Activated CD4-positive, alpha-beta T cell treated with anti-CD3 and anti-CD28 coated beads for 36 hours (primary cell): ENCODE measurements around the gene SKA3. TPM values are rescaled to one million over a fixed set of nuclear protein-coding genes. Genes with fewer than 3 reads are reported as not detected.

Experiments
- ATAC-seq: fragments of 200-7000 bp; cut with Tn5 transposase; one replicate; pipeline ENCODE4 v1.10.0; 2021; ENCODE audit warnings: mild to moderate bottlenecking, moderate library complexity
- CTCF ChIA-PET: fragments of 350-600 bp; sonication (Branson Sonifier 250); formaldehyde crosslinking; loops from one replicate; lab custom pipeline; 2021; ENCODE audit warnings: antibody characterized with exemption; lab: Charles Lee
- POLR2A ChIA-PET: fragments of 350-600 bp; sonication (Branson Sonifier 250); formaldehyde crosslinking; loops from one replicate; lab custom pipeline; 2021; ENCODE audit warnings: antibody characterized with exemption, inconsistent platforms; lab: Charles Lee
- DNase-seq: peaks from one replicate; pipeline ENCODE4 v3.0.0-alpha.2; 2020
- H3K27ac Mint-ChIP-seq: one replicate; pipeline ENCODE4 v1.8.0; 2021; ENCODE audit warnings: mixed read lengths
- H3K27me3 Mint-ChIP-seq: one replicate; pipeline ENCODE4 v1.8.0; 2021; ENCODE audit warnings: mixed read lengths
- H3K36me3 Mint-ChIP-seq: one replicate; pipeline ENCODE4 v1.8.0; 2021; ENCODE audit warnings: low read depth, mixed read lengths
- H3K4me1 Mint-ChIP-seq: one replicate; pipeline ENCODE4 v1.8.0; 2021; ENCODE audit warnings: mixed read lengths
- H3K4me3 Mint-ChIP-seq: one replicate; pipeline ENCODE4 v1.8.0; 2021; ENCODE audit warnings: mild to moderate bottlenecking, moderate library complexity, mixed read lengths
- H3K9me3 Mint-ChIP-seq: one replicate; pipeline ENCODE4 v1.8.0; 2021; ENCODE audit warnings: low read depth, mixed read lengths
- intact Hi-C, 2 experiments: fragments of 100-400 bp; cut with DNase I in 1 of 2; cut with micrococcal nuclease in 1 of 2; formaldehyde crosslinking; loops; one replicate each; pipeline versions ENCODE4 v1.14.2 to v1.15.1; 2022 to 2024; cut with DNase I, micrococcal nuclease
- total RNA-seq, 2 experiments: library from RNA; stranded (reverse); gene quantifications; one replicate each; pipeline ENCODE4 v1.2.3, GENCODE V29; 2021

SKA3 gene
- total RNA-seq, 2 experiments from 2014 or later = 40.7 to 53.7 TPM

DNA sequence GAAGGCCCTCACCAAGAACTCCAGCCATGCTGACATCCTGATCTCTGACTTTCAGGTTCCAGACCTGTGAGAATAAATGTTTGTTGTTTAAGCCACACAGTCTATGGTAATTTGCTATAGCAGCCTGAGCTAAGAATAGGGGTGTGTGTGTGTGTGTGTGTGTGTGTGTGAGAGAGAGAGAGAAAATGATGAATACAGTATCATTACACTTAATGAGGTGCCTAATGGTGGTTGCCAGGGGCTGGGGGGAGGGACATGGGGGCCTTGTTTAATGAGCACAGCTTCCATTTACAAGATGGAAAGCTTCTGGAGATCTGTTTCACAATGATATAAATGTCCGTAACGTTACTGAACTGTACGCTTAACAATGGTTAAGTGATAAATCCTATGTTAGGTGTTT, 61.1 kb downstream of the SKA3 start:
- no peaks in the 10 kb centered on the region for H3K36me3 Mint-ChIP-seq
- DNase-seq = no peak
- no peaks in the 10 kb centered on the region for H3K9me3 Mint-ChIP-seq
- ChIA-PET CTCF (no interaction called here), POLR2A (no interaction called here)
- no peaks in the 10 kb centered on the region for H3K27me3 Mint-ChIP-seq
- H3K4me1 Mint-ChIP-seq = peaks cover 3% of the 10 kb centered on the region
- intact Hi-C loops = no loop called here
- ATAC-seq = no peak
- no peak overlapping the region for H3K27ac Mint-ChIP-seq
- no peak overlapping the region for H3K4me3 Mint-ChIP-seq

- H3K4me1 Mint-ChIP-seq = peaks cover 3% of the 10 kb centered on the region
- H3K27me3 Mint-ChIP-seq = no peaks in the 10 kb centered on the region
- ChIA-PET CTCF (interaction anchor here (0.6 to 1.6 kb wide), 15 partner anchors 11 to 549 kb away, joined by 3 to 9 read pairs (median 3); no protein-coding TSS in a partner anchor), POLR2A (no interaction called here)
- no peaks in the 10 kb centered on the region for H3K9me3 Mint-ChIP-seq
- intact Hi-C loops = loop anchor here (2.0 to 5.0 kb wide), 5 partner anchors 21 to 1686 kb away; partner anchors contain the start of genes MRPL57 (in 1 of the 2) and SKA3 (in 1 of the 2)
- ATAC-seq = no peak
- no peak overlapping the region for H3K4me3 Mint-ChIP-seq
- H3K36me3 Mint-ChIP-seq = no peaks in the 10 kb centered on the region
- no peak overlapping the region for H3K27ac Mint-ChIP-seq
- no peak for DNase-seq
Measured at GRCh38 chr13:21111546-21111945, 64.8 kb downstream of the SKA3 start.

DNA sequence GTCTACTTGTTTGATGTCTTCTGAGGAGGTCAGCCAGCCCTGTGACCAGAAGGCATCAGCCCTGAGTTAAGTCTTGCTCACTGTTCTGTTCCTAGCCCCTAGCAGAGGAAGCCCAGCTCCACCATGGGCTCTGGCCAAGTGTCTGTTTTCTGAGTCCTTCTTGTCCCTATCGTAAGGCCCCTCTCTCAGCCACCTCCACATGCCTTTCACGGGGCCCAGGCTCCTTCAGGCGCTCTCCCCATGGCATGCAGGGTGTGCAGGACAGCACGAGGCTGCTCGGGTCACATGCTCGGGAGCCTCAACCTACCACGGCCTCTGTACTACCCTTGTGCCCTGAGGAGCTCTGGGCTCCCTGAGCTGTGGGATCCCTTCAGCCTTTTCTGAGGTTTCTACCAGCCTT, 67.2 kb downstream of the SKA3 start:
- H3K36me3 Mint-ChIP-seq = no peaks in the 10 kb centered on the region
- intact Hi-C loops = no loop called here
- DNase-seq = no peak
- H3K4me3 Mint-ChIP-seq = no peak overlapping the region
- H3K27ac Mint-ChIP-seq = no peak overlapping the region
- POLR2A ChIA-PET = no interaction called here
- CTCF ChIA-PET = interaction anchor here (0.6 kb wide), 1 partner anchor 70 kb away, joined by 4 read pairs; no protein-coding TSS in a partner anchor
- H3K4me1 Mint-ChIP-seq = peaks cover 3% of the 10 kb centered on the region
- no peak for ATAC-seq
- no peaks in the 10 kb centered on the region for H3K9me3 Mint-ChIP-seq
- no peaks in the 10 kb centered on the region for H3K27me3 Mint-ChIP-seq

- no peak overlapping the region for H3K27ac Mint-ChIP-seq
- POLR2A ChIA-PET = no interaction called here
- CTCF ChIA-PET = no interaction called here
- H3K4me1 Mint-ChIP-seq = peaks cover 3% of the 10 kb centered on the region
- no peaks in the 10 kb centered on the region for H3K27me3 Mint-ChIP-seq
- no peak overlapping the region for H3K4me3 Mint-ChIP-seq
- H3K9me3 Mint-ChIP-seq = no peaks in the 10 kb centered on the region
- DNase-seq = no peak
- intact Hi-C loops = no loop called here
- H3K36me3 Mint-ChIP-seq = no peaks in the 10 kb centered on the region
- no peak for ATAC-seq
Measured at GRCh38 chr13:21106089-21106488, 70.3 kb downstream of the SKA3 start.

GRCh38 chr13:21104199-21105019, 71.9 kb downstream of the SKA3 start:
- CTCF ChIA-PET = no interaction called here

More at GRCh38 chr13:21104199-21105019, 71.9 kb downstream of the SKA3 start:
- intact Hi-C loops = no loop called here
- Mint-ChIP-seq H3K27ac (no peak overlapping the region), H3K4me1 (no peaks in the 10 kb centered on the region), H3K36me3 (no peaks in the 10 kb centered on the region), H3K27me3 (no peaks in the 10 kb centered on the region), H3K9me3 (no peaks in the 10 kb centered on the region), H3K4me3 (no peak overlapping the region)
- ATAC-seq (no peak), DNase-seq (no peak)
- POLR2A ChIA-PET = no interaction called here

Other genes starting within 250 kb of the SKA3 start
- 1 to 10 TPM; 1.6 TPM for gene LATS2, start 115.0 kb downstream of the SKA3 start, total RNA-seq
- 100 to 1,000 TPM; 253 to 258 TPM for gene SAP18, start 36.4 kb downstream of the SKA3 start, total RNA-seq
- 10 to 100 TPM; 18.6 to 23.0 TPM for gene MRPL57, start 106 bp upstream of the SKA3 start, total RNA-seq